Activated T-helper 2 cell treated with anti-CD3 and anti-CD28 coated beads, Interferon-gamma antibody, Interleukin-2, Interleukin-4, amounts not matched to agents 10 μg/mL and 5 μg/mL and 100 μg/mL, durations not matched to agents 14 hours and 24 hours and 36 hours (primary cell): ENCODE data around the gene PLBD2. TPM values are rescaled to one million over a fixed set of nuclear protein-coding genes. Genes with fewer than 3 reads are reported as not detected.
A peak's percentile ranks its signal among the peaks of the same experiment; 100 is the strongest.

Source experiments
- DNase-seq: peaks from one replicate; pipeline ENCODE4 v3.0.0; 2021; ENCODE audit warnings: low spot score
- H3K27ac Mint-ChIP-seq: one replicate; pipeline ENCODE4 v1.8.0; 2021; ENCODE audit warnings: mixed read lengths
- H3K27me3 Mint-ChIP-seq: one replicate; pipeline ENCODE4 v1.8.0; 2021; ENCODE audit warnings: low read depth, mixed read lengths
- H3K36me3 Mint-ChIP-seq: one replicate; pipeline ENCODE4 v1.8.0; 2021; ENCODE audit warnings: low read depth, mixed read lengths
- H3K4me1 Mint-ChIP-seq: one replicate; pipeline ENCODE4 v1.8.0; 2021; ENCODE audit warnings: low read depth, mixed read lengths
- H3K4me3 Mint-ChIP-seq: one replicate; pipeline ENCODE4 v1.8.0; 2021; ENCODE audit warnings: low read depth, mild to moderate bottlenecking, moderate library complexity, mixed read lengths
- H3K9me3 Mint-ChIP-seq: one replicate; pipeline ENCODE4 v1.8.0; 2021; ENCODE audit warnings: mixed read lengths
- intact Hi-C: fragments of 100-400 bp; cut with micrococcal nuclease; formaldehyde crosslinking; loops from one replicate; pipeline ENCODE4 v1.15.1; 2023
- total RNA-seq: library from RNA; stranded (reverse); gene quantifications from 2 replicates; pipeline ENCODE4 v1.2.3, GENCODE V29; 2022

The PLBD2 gene, protein sequence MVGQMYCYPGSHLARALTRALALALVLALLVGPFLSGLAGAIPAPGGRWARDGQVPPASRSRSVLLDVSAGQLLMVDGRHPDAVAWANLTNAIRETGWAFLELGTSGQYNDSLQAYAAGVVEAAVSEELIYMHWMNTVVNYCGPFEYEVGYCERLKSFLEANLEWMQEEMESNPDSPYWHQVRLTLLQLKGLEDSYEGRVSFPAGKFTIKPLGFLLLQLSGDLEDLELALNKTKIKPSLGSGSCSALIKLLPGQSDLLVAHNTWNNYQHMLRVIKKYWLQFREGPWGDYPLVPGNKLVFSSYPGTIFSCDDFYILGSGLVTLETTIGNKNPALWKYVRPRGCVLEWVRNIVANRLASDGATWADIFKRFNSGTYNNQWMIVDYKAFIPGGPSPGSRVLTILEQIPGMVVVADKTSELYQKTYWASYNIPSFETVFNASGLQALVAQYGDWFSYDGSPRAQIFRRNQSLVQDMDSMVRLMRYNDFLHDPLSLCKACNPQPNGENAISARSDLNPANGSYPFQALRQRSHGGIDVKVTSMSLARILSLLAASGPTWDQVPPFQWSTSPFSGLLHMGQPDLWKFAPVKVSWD
- 16.2 and 18.6 TPM in 2 replicates for total RNA-seq

DNA sequence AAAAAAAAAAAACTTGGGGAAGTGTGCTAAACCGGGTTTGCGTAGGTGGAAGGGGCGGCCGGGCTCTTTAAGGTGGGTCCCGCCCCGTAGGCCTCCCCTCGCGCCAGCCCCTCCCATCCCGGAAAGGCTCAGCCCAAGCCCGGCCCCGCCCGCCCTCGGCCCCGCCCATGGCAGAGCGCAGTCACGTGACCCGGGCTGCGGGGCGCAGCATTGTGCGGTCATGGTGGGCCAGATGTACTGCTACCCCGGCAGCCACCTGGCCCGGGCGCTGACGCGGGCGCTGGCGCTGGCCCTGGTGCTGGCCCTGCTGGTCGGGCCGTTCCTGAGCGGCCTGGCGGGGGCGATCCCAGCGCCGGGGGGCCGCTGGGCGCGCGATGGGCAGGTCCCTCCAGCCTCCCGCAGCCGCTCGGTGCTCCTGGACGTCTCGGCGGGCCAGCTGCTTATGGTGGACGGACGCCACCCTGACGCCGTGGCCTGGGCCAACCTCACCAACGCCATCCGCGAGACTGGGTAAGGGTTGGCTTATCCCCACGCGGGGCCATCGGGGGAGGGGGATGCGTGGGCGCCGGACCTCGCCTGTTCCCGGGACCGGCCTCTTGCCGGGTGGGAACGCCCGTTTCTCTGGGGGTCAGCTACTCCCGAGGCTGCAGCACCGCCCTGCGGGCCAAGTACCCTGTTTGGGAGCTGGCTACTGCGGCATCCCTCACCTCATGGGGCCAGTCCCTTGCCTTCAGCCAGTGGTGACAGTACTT is at the start of gene PLBD2:
PLBD2 (plus strand) TSS at position 207 of the 752 bp plus-strand sequence; CDS start at position 221, 14 bp downstream.
- H3K36me3 Mint-ChIP-seq: peaks cover 3% of the 10 kb centered on the region
- H3K4me3 Mint-ChIP-seq: peak within 1 kb of the TSS; percentile 85
- H3K9me3 Mint-ChIP-seq: no peaks in the 10 kb centered on the region
- intact Hi-C loops: loop anchor here (1.0 to 5.0 kb wide), 4 partner anchors 23 to 151 kb away; partner anchors contain the start of genes SDSL, SLC8B1 and TPCN1
- peaks cover 12% of the 10 kb centered on the region for H3K4me1 Mint-ChIP-seq
- peak within 1 kb of the TSS; percentile 59 for H3K27ac Mint-ChIP-seq
- peak; percentile 88 for DNase-seq
- peaks cover 1% of the 10 kb centered on the region for H3K27me3 Mint-ChIP-seq

DNA sequence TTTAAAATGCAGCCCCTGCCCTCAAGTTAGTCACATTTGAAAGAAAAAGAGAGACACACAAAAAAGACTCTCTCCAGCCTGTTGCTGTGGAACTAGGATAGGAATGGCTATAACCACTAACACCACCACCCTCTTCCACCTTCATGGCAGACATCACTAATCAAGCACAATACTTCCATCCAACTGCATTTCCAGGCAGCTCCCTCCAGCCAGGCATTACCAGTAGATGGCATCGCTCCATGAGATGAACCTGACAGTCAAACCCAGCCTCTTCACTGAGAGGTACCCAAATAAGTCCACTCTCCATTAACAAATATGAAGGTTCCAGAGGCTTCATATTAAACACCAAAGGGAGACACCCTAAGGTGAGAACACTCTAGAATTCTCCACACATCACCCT is 47.9 kb upstream of the PLBD2 start:
- Mint-ChIP-seq H3K27me3 (no peaks in the 10 kb centered on the region), H3K9me3 (no peaks in the 10 kb centered on the region), H3K27ac (no peak overlapping the region), H3K4me1 (peaks cover 2% of the 10 kb centered on the region), H3K36me3 (peaks cover 31% of the 10 kb centered on the region), H3K4me3 (no peak overlapping the region)
- DNase-seq: no peak
- intact Hi-C loops: no loop called here

DNA sequence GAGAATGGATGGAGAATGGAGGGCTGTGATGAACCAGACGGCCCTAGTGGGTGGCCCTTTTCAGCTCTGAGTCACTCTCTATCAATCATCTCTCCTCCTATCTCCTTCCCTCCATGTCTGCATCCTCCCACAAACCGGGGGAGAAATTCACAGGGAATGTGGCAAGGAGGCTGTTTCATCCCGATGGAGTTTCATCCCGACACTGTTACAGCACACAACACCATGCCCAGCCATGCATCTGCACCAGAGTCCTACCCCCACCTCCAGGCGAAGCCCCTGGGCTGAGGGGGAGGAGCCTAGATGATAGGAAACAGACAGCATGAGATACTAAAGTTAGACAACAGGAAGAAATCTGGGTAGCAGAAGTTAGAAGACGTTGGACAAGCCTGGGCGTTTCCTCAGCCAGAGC is 44.3 kb upstream of the PLBD2 start:
- intact Hi-C loops: no loop called here
- no peaks in the 10 kb centered on the region for H3K9me3 Mint-ChIP-seq
- H3K4me3 Mint-ChIP-seq: no peak overlapping the region
- peaks cover 36% of the 10 kb centered on the region for H3K36me3 Mint-ChIP-seq
- no peak overlapping the region for H3K27ac Mint-ChIP-seq
- no peaks in the 10 kb centered on the region for H3K27me3 Mint-ChIP-seq
- no peak for DNase-seq
- peaks cover 2% of the 10 kb centered on the region for H3K4me1 Mint-ChIP-seq

DNA sequence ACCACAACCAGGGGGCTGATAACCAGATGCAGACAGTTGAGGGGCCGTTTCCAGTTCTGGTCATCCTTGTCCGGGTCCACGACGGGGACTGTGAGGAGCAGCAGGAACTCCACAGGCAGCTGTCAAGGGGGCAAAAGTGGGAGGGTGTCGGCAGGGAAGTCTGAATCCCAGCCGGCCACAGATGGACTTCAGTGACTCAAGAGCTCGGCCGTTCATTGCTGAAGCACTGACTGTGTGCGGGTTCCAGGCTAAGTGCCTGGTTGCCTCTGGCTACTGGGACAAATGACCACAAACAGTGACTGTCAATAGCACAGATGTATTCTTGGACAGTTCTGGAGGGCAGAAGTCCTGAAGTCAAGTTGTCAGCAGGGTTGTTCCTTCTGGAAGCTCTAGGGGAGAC is 43.0 kb upstream of the PLBD2 start:
- no peak overlapping the region for H3K27ac Mint-ChIP-seq
- intact Hi-C loops: no loop called here
- peaks cover 43% of the 10 kb centered on the region for H3K36me3 Mint-ChIP-seq
- no peak for DNase-seq
- H3K9me3 Mint-ChIP-seq: no peaks in the 10 kb centered on the region
- H3K4me3 Mint-ChIP-seq: no peak overlapping the region
- no peaks in the 10 kb centered on the region for H3K27me3 Mint-ChIP-seq
- H3K4me1 Mint-ChIP-seq: peaks cover 2% of the 10 kb centered on the region

DNA sequence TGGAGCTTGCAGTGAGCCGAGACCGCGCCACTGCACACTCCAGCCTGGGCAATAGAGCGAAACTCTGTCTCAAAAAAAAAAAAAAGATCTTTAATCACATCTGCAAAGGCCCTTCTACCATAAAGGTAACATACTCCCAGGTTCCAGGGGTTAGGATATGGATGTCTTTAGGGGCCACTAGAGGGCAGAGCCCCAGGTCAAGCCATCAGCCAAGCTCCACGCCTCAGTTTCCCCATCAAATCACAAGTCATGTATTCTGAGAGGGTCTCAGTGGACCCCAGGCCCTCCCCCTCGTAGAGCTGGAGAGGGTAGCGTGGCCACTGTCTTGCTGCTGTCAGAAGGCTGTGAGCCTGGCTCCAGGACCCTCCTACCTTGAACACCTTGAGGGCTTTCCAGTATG is 42.2 kb upstream of the PLBD2 start:
- Mint-ChIP-seq H3K4me3 (no peak overlapping the region), H3K36me3 (peaks cover 44% of the 10 kb centered on the region), H3K27me3 (no peaks in the 10 kb centered on the region), H3K4me1 (peaks cover 2% of the 10 kb centered on the region), H3K9me3 (no peaks in the 10 kb centered on the region), H3K27ac (no peak overlapping the region)
- no peak for DNase-seq
- intact Hi-C loops: no loop called here

DNA sequence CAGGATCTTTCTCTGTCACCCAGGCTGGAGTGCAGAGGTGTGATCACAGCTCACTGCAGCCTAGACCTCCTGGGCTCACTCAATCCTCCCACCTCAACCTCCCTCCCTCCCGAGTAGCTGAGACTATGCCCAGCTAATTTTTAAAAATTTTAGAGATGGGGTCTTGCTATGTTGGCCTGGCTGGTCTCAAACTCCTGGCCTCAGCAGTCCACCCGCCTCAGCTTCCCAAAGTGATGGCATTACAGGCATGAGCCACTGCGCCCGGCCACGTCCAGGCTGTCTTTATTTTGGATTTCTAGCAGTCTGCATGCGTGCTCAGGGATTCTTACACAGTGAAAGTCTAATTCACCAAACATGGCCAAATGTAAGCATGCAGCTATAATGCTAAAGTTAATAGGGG is 41.3 kb upstream of the PLBD2 start:
- intact Hi-C loops: no loop called here
- peaks cover 46% of the 10 kb centered on the region for H3K36me3 Mint-ChIP-seq
- H3K4me3 Mint-ChIP-seq: no peak overlapping the region
- DNase-seq: no peak
- H3K27me3 Mint-ChIP-seq: no peaks in the 10 kb centered on the region
- peaks cover 4% of the 10 kb centered on the region for H3K4me1 Mint-ChIP-seq
- H3K9me3 Mint-ChIP-seq: no peaks in the 10 kb centered on the region
- no peak overlapping the region for H3K27ac Mint-ChIP-seq

DNA sequence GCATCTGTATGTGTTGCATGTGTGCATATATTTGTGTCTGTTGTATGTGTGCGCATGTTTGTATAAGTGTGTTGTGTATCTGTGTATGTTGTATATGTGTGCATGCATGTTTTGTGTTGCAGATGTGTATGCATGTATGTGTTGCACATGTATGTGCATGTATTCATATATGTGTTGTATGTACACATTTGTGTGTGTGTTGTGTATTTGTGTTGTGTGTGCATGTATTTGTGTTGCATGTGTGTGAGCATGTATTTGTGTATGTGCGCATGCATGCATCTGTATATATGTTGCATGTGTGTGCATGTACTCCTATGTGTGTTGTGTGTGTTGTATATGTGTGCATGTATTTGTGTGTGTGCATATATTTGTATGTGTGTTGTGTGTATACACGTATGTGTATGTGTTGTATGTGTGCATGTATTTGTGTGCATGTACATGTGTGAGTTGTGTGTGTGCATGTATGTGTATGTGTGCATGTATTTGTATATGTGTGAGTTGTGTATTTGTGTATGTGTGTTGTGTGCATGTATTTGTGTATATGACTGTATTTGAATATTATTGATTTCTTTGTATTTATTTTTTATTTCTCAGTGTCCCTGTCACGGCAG is 40.2 kb upstream of the PLBD2 start:
- no peak for DNase-seq
- Mint-ChIP-seq H3K4me1 (peaks cover 5% of the 10 kb centered on the region), H3K36me3 (peaks cover 52% of the 10 kb centered on the region), H3K4me3 (no peak overlapping the region), H3K9me3 (no peaks in the 10 kb centered on the region), H3K27ac (no peak overlapping the region), H3K27me3 (no peaks in the 10 kb centered on the region)
- intact Hi-C loops: no loop called here

DNA sequence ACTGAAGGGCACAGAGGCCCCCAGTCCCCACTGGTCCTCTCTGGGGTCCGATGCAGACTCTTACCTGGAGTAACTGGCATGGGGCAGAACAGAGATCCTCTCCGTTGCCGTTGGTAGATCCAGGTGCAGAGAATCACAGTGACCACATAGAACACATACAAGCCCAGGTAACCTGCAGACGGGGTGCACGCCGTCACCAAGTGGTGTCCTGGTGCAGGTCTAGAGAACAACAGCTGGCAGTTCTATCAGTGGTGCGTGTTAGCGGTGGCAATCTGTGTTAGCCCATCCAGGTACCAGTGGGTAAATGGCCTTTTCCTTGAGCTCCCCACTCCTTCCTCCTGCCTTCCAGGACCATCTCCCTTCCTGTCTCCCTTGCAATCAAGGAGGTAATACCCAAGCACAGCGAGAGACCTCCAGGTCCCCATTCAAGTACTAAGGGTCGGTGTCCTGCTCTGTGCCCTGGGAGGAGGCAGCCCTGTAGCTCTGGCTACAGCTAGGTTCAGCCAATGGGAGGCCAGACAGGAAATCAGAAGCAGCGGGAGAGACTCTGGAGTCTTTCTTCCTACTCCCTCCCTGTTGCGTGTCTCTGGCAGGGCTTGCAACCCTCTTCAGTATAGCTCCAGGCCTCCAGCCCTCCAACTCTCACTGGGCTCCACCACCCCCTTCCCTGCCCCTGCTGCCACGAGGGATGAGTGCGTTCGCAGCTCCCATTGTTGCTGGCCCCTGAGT is 39.3 kb upstream of the PLBD2 start:
- no peaks in the 10 kb centered on the region for H3K27me3 Mint-ChIP-seq
- intact Hi-C loops: no loop called here
- no peaks in the 10 kb centered on the region for H3K9me3 Mint-ChIP-seq
- no peak overlapping the region for H3K27ac Mint-ChIP-seq
- peaks cover 9% of the 10 kb centered on the region for H3K4me1 Mint-ChIP-seq
- DNase-seq: no peak
- H3K4me3 Mint-ChIP-seq: no peak overlapping the region
- peaks cover 54% of the 10 kb centered on the region for H3K36me3 Mint-ChIP-seq

DNA sequence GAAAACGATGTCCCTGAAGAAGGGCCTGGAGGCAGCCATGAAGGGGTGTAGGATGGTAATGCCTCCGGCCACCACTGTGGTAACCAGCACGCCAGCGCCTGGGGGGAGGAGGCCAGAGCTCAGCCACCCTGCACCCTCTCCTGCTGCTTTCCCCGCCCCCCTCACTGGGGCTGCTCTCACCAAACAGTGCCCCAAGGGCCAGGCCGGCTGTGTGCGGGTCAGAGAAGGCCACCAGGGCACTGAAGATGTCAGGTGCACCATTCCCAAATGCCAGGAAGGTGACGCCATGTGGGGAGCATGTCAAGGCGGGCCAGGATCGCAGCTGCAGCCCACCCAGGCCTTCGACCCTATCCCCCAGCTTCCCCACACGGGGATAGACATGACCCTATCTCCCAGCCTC is 38.0 kb upstream of the PLBD2 start:
- Mint-ChIP-seq H3K4me3 (no peak overlapping the region), H3K27me3 (no peaks in the 10 kb centered on the region), H3K36me3 (peaks cover 51% of the 10 kb centered on the region), H3K27ac (no peak overlapping the region), H3K4me1 (peaks cover 7% of the 10 kb centered on the region), H3K9me3 (no peaks in the 10 kb centered on the region)
- intact Hi-C loops: no loop called here
- DNase-seq: no peak

DNA sequence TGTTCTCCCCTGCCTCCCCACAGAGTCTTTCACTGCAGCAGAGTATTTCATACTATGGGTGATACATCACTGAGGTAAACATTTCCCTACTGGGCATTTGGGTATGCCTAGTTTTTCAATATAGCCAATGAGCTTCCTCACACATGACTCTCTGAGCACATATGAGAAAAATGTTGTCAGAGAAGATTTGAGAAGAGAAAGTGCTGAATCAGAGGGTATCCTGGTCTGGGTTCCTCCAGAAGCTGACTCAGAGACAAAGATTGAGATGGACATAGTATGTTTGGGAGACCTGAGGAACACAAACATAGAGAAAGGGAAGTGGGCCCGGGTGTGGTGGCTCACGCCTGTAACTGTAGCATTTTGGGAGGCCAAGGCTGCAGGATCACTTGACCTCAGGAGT is 36.0 kb upstream of the PLBD2 start:
- no peak for DNase-seq
- Mint-ChIP-seq H3K36me3 (peaks cover 55% of the 10 kb centered on the region), H3K27me3 (no peaks in the 10 kb centered on the region), H3K4me1 (peaks cover 7% of the 10 kb centered on the region), H3K4me3 (no peak overlapping the region), H3K9me3 (no peaks in the 10 kb centered on the region), H3K27ac (no peak overlapping the region)
- intact Hi-C loops: no loop called here

DNA sequence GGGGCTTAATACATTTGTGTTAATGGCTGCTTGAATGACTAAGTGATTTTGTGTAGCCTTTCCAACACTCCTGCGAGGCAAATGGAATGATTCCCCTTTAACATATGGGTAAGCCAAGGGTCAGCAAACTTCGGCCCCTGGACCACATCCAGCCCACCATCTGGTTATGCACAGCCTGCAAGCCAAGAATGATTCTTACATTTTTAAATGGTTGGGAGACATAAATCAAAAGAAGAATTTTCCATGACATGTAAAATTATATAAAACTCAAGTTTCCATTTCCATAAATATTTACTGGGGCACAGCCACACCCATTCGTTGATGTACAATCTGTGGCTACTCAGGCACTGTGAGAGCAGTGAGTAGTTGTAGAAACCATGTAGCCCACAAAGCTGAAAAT is 32.5 kb upstream of the PLBD2 start:
- peaks cover 48% of the 10 kb centered on the region for H3K36me3 Mint-ChIP-seq
- DNase-seq: no peak
- H3K9me3 Mint-ChIP-seq: no peaks in the 10 kb centered on the region
- peaks cover 15% of the 10 kb centered on the region for H3K4me1 Mint-ChIP-seq
- H3K4me3 Mint-ChIP-seq: no peak overlapping the region
- H3K27me3 Mint-ChIP-seq: no peaks in the 10 kb centered on the region
- H3K27ac Mint-ChIP-seq: no peak overlapping the region
- intact Hi-C loops: no loop called here

DNA sequence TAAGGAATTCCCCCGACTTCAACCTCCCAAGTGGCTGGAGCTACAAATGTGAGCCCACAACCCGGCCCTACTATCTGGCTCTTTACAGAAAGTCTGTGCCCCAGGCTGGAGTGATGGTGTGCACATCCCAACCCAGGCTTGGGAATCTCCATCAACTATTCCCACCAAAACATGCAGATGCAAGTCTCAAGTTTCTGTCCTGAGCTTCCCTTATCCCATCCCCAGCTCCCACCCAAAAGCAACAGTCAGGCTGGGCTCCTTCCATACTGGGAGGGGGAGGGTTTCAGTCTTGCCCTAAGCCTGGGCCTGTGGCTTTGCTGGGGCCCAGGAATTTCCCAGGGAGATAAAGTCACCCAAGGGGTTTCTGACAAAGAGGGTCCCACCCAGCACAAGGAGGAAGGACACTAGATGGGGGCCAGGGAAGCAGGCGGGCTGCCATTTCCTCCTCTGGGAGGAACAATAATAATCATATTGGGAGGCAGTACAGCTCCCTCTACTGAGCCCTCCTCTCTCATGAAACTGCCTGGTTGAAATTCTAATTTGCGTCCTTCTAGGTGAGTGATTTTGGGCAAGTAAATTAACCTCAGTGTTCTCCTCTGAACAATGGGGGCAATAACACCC is 31.5 kb upstream of the PLBD2 start:
- H3K27me3 Mint-ChIP-seq: no peaks in the 10 kb centered on the region
- H3K9me3 Mint-ChIP-seq: no peaks in the 10 kb centered on the region
- intact Hi-C loops: no loop called here
- DNase-seq: no peak
- peaks cover 46% of the 10 kb centered on the region for H3K36me3 Mint-ChIP-seq
- H3K4me3 Mint-ChIP-seq: no peak overlapping the region
- no peak overlapping the region for H3K27ac Mint-ChIP-seq
- peaks cover 15% of the 10 kb centered on the region for H3K4me1 Mint-ChIP-seq
